GM12878 (cell line): Measurements from ENCODE around the gene PKP2.

Experiments used
- CHD2 ChIP-seq: IDR thresholded peaks from 2 replicates; pipeline ENCODE4 v1.6.1; 2011; ENCODE audit warnings: low read depth, low read length, improper control_type of control experiment, borderline replicate concordance
- JUND ChIP-seq: IDR thresholded peaks from 2 replicates; pipeline ENCODE4 v1.6.1; 2012; ENCODE audit warnings: low read depth, mild to moderate bottlenecking, low read length, improper control_type of control experiment, moderate library complexity
- PAX8 ChIP-seq: fragments of 450-650 bp; IDR thresholded peaks from 2 replicates; pipeline ENCODE4 v1.6.1; 2017; ENCODE audit warnings: mild to moderate bottlenecking, moderate library complexity
- SMC3 ChIP-seq: IDR thresholded peaks from 2 replicates; pipeline ENCODE4 v1.6.1; 2011; ENCODE audit warnings: low read length, improper control_type of control experiment, borderline replicate concordance
- SPI1 ChIP-seq: IDR thresholded peaks from 2 replicates; pipeline ENCODE4 v1.6.1; 2011; ENCODE audit warnings: low read depth, mild to moderate bottlenecking, low read length, moderate library complexity, borderline replicate concordance; ENCODE audit not compliant: insufficient read depth
- TAF1 ChIP-seq: IDR thresholded peaks from 2 replicates; pipeline ENCODE4 v1.6.1; 2011; ENCODE audit warnings: mild to moderate bottlenecking, low read depth, low read length, borderline replicate concordance
- ZZZ3 ChIP-seq: IDR thresholded peaks from 2 replicates; pipeline ENCODE4 v1.6.1; 2011; ENCODE audit warnings: low read depth; ENCODE audit not compliant: control insufficient read depth, insufficient read length
- TF ChIP-seq, protein P1 (sequence below): fragments of 450-650 bp; IDR thresholded peaks from 2 replicates; pipeline ENCODE4 v1.6.1; 2016; ENCODE audit warnings: mild to moderate bottlenecking
- TF ChIP-seq, protein P2 (sequence below), 3 experiments: IDR thresholded peaks in 2 of 3; conservative IDR thresholded peaks in 1 of 3; 2 replicates each; pipeline ENCODE4 v1.5.1; 2011; ENCODE audit warnings: low read depth in 3 of 3, low read length in 3 of 3, mild to moderate bottlenecking in 3 of 3, control low read depth in 2 of 3, moderate library complexity in 2 of 3, inconsistent platforms in 1 of 3, mixed read lengths in 1 of 3; ENCODE audit not compliant: control insufficient read depth in 2 of 3, insufficient read depth in 1 of 3; ENCODE audit errors: extremely low read depth in 1 of 3
- TF ChIP-seq, protein P3 (sequence below): IDR thresholded peaks from 2 replicates; pipeline ENCODE4 v1.6.1; 2011; ENCODE audit warnings: low read depth, low read length, improper control_type of control experiment, borderline replicate concordance
- TF ChIP-seq, protein P4 (sequence below): IDR thresholded peaks from 2 replicates; pipeline ENCODE4 v1.6.1; 2011; ENCODE audit warnings: borderline replicate concordance, low read depth, mild to moderate bottlenecking, moderate library complexity, mixed read lengths, low read length; ENCODE audit not compliant: insufficient read depth; ENCODE audit errors: extremely low read length

GRCh38 chr12:32789916-32790315 is 106.7 kb downstream of the PKP2 start:
- TF ChIP-seq, protein P1, sequence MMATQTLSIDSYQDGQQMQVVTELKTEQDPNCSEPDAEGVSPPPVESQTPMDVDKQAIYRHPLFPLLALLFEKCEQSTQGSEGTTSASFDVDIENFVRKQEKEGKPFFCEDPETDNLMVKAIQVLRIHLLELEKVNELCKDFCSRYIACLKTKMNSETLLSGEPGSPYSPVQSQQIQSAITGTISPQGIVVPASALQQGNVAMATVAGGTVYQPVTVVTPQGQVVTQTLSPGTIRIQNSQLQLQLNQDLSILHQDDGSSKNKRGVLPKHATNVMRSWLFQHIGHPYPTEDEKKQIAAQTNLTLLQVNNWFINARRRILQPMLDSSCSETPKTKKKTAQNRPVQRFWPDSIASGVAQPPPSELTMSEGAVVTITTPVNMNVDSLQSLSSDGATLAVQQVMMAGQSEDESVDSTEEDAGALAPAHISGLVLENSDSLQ = no peak
- TF ChIP-seq, protein P2, sequence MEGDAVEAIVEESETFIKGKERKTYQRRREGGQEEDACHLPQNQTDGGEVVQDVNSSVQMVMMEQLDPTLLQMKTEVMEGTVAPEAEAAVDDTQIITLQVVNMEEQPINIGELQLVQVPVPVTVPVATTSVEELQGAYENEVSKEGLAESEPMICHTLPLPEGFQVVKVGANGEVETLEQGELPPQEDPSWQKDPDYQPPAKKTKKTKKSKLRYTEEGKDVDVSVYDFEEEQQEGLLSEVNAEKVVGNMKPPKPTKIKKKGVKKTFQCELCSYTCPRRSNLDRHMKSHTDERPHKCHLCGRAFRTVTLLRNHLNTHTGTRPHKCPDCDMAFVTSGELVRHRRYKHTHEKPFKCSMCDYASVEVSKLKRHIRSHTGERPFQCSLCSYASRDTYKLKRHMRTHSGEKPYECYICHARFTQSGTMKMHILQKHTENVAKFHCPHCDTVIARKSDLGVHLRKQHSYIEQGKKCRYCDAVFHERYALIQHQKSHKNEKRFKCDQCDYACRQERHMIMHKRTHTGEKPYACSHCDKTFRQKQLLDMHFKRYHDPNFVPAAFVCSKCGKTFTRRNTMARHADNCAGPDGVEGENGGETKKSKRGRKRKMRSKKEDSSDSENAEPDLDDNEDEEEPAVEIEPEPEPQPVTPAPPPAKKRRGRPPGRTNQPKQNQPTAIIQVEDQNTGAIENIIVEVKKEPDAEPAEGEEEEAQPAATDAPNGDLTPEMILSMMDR (IDR thresholded peaks at IDR 0.05 in 2 of 3, conservative IDR thresholded peaks at IDR 0.05 in 1 of 3; ENCODE audit: control insufficient read depth in 2 of 3, extremely low read depth in 1 of 3, insufficient read depth in 1 of 3, low read depth in 3 of 3, low read length in 3 of 3) = no peak
- TF ChIP-seq JUND = no peak
- no peak for TF ChIP-seq SMC3
- TF ChIP-seq PAX8 = no peak
- no peak for TF ChIP-seq TAF1
- TF ChIP-seq, protein P3, sequence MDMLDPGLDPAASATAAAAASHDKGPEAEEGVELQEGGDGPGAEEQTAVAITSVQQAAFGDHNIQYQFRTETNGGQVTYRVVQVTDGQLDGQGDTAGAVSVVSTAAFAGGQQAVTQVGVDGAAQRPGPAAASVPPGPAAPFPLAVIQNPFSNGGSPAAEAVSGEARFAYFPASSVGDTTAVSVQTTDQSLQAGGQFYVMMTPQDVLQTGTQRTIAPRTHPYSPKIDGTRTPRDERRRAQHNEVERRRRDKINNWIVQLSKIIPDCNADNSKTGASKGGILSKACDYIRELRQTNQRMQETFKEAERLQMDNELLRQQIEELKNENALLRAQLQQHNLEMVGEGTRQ = no peak
- TF ChIP-seq CHD2 = no peak
- TF ChIP-seq ZZZ3 = no peak
- TF ChIP-seq SPI1 = no peak
- TF ChIP-seq, protein P4, sequence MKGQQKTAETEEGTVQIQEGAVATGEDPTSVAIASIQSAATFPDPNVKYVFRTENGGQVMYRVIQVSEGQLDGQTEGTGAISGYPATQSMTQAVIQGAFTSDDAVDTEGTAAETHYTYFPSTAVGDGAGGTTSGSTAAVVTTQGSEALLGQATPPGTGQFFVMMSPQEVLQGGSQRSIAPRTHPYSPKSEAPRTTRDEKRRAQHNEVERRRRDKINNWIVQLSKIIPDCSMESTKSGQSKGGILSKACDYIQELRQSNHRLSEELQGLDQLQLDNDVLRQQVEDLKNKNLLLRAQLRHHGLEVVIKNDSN = no peak
